Natural killer cell (primary cell): Measurements from ENCODE around the gene EXOC3L2. TPM values are rescaled to one million over a fixed set of nuclear protein-coding genes. Genes with fewer than 3 reads are reported as not detected.

ENCODE experiments used
- ATAC-seq, 3 donors: fragments of 150-1000 bp in 2 of 3; fragments of 200-7000 bp in 1 of 3; cut with Tn5 transposase; 1 replicate in 1 of 3; 2 replicates in 2 of 3; pipeline ENCODE4 v1.10.0; 2021; ENCODE audit warnings: mild to moderate bottlenecking in 2 of 3, moderate library complexity in 2 of 3
- DNase-seq, 2 donors: peaks; one replicate each; pipeline versions ENCODE4 v3.0.0 to v3.0.0-alpha.2; 2013 to 2021; ENCODE audit warnings: mixed read lengths in 1 of 2
- H3K27ac ChIP-seq: one replicate; pipeline ENCODE4 v1.5.1; 2013; ENCODE audit warnings: mild to moderate bottlenecking, low read length
- H3K27me3 ChIP-seq: one replicate; pipeline ENCODE4 v1.6.1; 2013; ENCODE audit warnings: low read length; ENCODE audit not compliant: control insufficient read depth, insufficient read depth
- H3K36me3 ChIP-seq: one replicate; pipeline ENCODE4 v1.6.1; 2013; ENCODE audit warnings: low read length; ENCODE audit not compliant: control insufficient read depth, insufficient read depth
- H3K4me1 ChIP-seq: one replicate; pipeline ENCODE4 v1.6.1; 2013; ENCODE audit warnings: low read length; ENCODE audit not compliant: control insufficient read depth, insufficient read depth
- H3K4me3 ChIP-seq: one replicate; pipeline ENCODE4 v1.5.1; 2013; ENCODE audit warnings: low read length
- H3K9me3 ChIP-seq: one replicate; pipeline ENCODE4 v1.6.1; 2013; ENCODE audit warnings: low read length; ENCODE audit not compliant: control insufficient read depth, insufficient read depth
- H3K27ac Mint-ChIP-seq, 2 donors: one replicate each; pipeline ENCODE4 v1.8.0; 2022; ENCODE audit warnings: mild to moderate bottlenecking in 2 of 2, mixed read lengths in 2 of 2, moderate library complexity in 1 of 2
- H3K27me3 Mint-ChIP-seq, 2 donors: one replicate each; pipeline ENCODE4 v1.8.0; 2022; ENCODE audit warnings: low read depth in 2 of 2, mixed read lengths in 2 of 2
- H3K36me3 Mint-ChIP-seq: one replicate; pipeline ENCODE4 v1.8.0; 2022; ENCODE audit warnings: mixed read lengths
- H3K4me1 Mint-ChIP-seq, 2 donors: one replicate each; pipeline ENCODE4 v1.8.0; 2022; ENCODE audit warnings: mixed read lengths in 2 of 2
- H3K4me3 Mint-ChIP-seq: one replicate; pipeline ENCODE4 v1.8.0; 2022; ENCODE audit warnings: mild to moderate bottlenecking, moderate library complexity, mixed read lengths
- H3K9me3 Mint-ChIP-seq, 2 donors: one replicate each; pipeline ENCODE4 v1.8.0; 2022; ENCODE audit warnings: mixed read lengths in 2 of 2
- CTCF ChIP-seq: fragments of 200-600 bp; IDR thresholded peaks from one replicate; pipeline ENCODE4 v1.8.0; 2022; ENCODE audit warnings: antibody characterized with exemption
- WGBS: methylation state at CpG from one replicate; pipeline ENCODE4 v1.1.7; 2013; ENCODE audit warnings: missing lambda C conversion rate; ENCODE audit not compliant: insufficient coverage; 5-methylcytosine and 5-hydroxymethylcytosine counted together
- intact Hi-C: fragments of 100-400 bp; cut with micrococcal nuclease; formaldehyde crosslinking; loops from one replicate; pipeline ENCODE4 v1.14.2; 2022
- total RNA-seq, 4 donors: library from RNA; stranded (reverse); fragments of 120-200 nt in 1 of 4; gene quantifications; one replicate each; pipeline versions ENCODE4 v1.2.3 to v1.2.4, GENCODE V29; 2013 to 2022

EXOC3L2 gene
- total RNA-seq, 3 donors from 2014 or later (not counting 1 experiment from before 2014, with no cell fraction given), result 0.16 to 0.23 TPM; not detected in 1

- no peaks in the 10 kb centered on the region for H3K27me3 ChIP-seq
- H3K4me3 ChIP-seq, result no peak overlapping the region
- no peak for TF ChIP-seq CTCF
- intact Hi-C loops, result loop anchor here (5.0 kb wide), 1 partner anchor 344 kb away; no protein-coding TSS in a partner anchor
- WGBS, result 85% methylated on average over 4 of the region's 4 CpGs
- Mint-ChIP-seq H3K4me1 (peaks cover 9 to 11% of the 10 kb centered on the region in 2 donors), H3K36me3 (no peaks in the 10 kb centered on the region), H3K9me3 (no peaks in the 10 kb centered on the region), H3K27me3 (peaks cover 0 to 7% of the 10 kb centered on the region in 2 donors), H3K27ac (no peak overlapping the region), H3K4me3 (no peak overlapping the region)
- ATAC-seq (no peak), DNase-seq (no peak)
- H3K4me1 ChIP-seq, result peaks cover 13% of the 10 kb centered on the region
- no peaks in the 10 kb centered on the region for H3K36me3 ChIP-seq
- no peaks in the 10 kb centered on the region for H3K9me3 ChIP-seq
- no peak overlapping the region for H3K27ac ChIP-seq
These were observed 619 bp upstream of the EXOC3L2 start for GRCh38 chr19:45245826-45246225.

DNA sequence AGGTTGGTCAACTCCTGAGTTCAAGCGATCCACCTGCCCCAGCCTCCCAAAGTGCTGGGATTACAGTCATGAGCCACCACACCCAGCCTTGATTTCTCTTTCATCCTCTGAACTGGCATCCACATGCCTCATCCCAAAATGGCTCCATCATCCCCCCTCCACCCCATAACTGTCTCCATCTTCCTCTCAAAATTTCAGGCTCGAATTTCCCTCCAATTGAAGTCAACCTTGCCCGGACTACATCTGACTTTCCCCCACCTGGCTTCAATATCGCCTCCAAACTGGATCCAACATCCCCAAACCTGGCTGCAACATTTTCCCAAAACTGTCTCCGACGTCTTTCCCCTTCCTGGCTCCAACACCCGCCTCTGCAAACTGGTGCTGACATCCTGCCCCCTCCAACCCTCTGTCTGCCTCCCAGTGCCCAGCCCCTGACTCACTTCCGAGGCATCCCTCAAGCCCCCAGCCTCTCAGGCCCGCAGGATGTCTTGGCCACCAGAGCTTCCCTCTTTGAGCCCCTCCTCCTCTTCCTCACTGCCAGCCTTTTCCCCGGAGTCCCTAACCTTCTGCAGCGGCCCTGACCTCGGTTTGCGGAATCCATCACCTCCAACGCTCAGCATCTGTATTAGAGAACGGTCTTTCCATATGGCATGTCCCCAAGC lies 943 bp downstream of the EXOC3L2 start:
- no peak overlapping the region for H3K27ac ChIP-seq
- no peak for DNase-seq

GRCh38 chr19:45243144-45243732 lies 2.0 kb downstream of the EXOC3L2 start:
- no peak for ATAC-seq
- Mint-ChIP-seq H3K36me3 (no peaks in the 10 kb centered on the region), H3K9me3 (no peaks in the 10 kb centered on the region), H3K4me1 (no peaks in the 10 kb centered on the region), H3K4me3 (no peak overlapping the region), H3K27me3 (peaks cover 0 to 7% of the 10 kb centered on the region in 2 donors), H3K27ac (no peak overlapping the region)
- TF ChIP-seq CTCF, result no peak
- Histone ChIP-seq H3K9me3 (no peaks in the 10 kb centered on the region), H3K4me3 (no peak overlapping the region), H3K27ac (no peak overlapping the region), H3K27me3 (no peaks in the 10 kb centered on the region), H3K36me3 (no peaks in the 10 kb centered on the region), H3K4me1 (no peaks in the 10 kb centered on the region)
- intact Hi-C loops, result no loop called here
- WGBS, result 85% methylated on average over 13 of the region's 13 CpGs
- DNase-seq, result no peak

More for the DNA sequence above, 943 bp downstream of the EXOC3L2 start:
- no peak overlapping the region for H3K4me3 Mint-ChIP-seq
- no peaks in the 10 kb centered on the region for H3K27me3 ChIP-seq
- no peaks in the 10 kb centered on the region for H3K36me3 ChIP-seq
- WGBS, result 55% methylated on average over 15 of the region's 15 CpGs
- intact Hi-C loops, result no loop called here
- peaks cover 7% of the 10 kb centered on the region for H3K4me1 ChIP-seq
- no peak overlapping the region for H3K27ac Mint-ChIP-seq
- H3K9me3 Mint-ChIP-seq, result no peaks in the 10 kb centered on the region
- peaks cover 4 to 6% of the 10 kb centered on the region in 2 donors for H3K4me1 Mint-ChIP-seq
- no peak for TF ChIP-seq CTCF
- no peak for ATAC-seq
- H3K4me3 ChIP-seq, result no peak overlapping the region
- peaks cover 0 to 7% of the 10 kb centered on the region in 2 donors for H3K27me3 Mint-ChIP-seq
- no peaks in the 10 kb centered on the region for H3K36me3 Mint-ChIP-seq
- no peaks in the 10 kb centered on the region for H3K9me3 ChIP-seq
